Dedifferentiated amniotic fluid mesenchymal stem cell (primary cell): ENCODE measurements around the gene SLC23A2.
"Not testable (repeated sequence)": the region's sequence is repeated elsewhere in the genome, so short reads cannot be mapped to it uniquely, and the experiment has no call there.

Source experiments
- DNase-seq: peaks from one replicate; pipeline ENCODE4 v3.0.0-alpha.2; 2016; ENCODE audit errors: extremely low spot score

SLC23A2 gene

GRCh38 chr20:4902788-4903187, 98.5 kb downstream of the SLC23A2 start:
- DNase-seq, result no peak

- DNase-seq, result no peak
Observed at GRCh38 chr20:4901031-4901818, 100.1 kb downstream of the SLC23A2 start.

DNA sequence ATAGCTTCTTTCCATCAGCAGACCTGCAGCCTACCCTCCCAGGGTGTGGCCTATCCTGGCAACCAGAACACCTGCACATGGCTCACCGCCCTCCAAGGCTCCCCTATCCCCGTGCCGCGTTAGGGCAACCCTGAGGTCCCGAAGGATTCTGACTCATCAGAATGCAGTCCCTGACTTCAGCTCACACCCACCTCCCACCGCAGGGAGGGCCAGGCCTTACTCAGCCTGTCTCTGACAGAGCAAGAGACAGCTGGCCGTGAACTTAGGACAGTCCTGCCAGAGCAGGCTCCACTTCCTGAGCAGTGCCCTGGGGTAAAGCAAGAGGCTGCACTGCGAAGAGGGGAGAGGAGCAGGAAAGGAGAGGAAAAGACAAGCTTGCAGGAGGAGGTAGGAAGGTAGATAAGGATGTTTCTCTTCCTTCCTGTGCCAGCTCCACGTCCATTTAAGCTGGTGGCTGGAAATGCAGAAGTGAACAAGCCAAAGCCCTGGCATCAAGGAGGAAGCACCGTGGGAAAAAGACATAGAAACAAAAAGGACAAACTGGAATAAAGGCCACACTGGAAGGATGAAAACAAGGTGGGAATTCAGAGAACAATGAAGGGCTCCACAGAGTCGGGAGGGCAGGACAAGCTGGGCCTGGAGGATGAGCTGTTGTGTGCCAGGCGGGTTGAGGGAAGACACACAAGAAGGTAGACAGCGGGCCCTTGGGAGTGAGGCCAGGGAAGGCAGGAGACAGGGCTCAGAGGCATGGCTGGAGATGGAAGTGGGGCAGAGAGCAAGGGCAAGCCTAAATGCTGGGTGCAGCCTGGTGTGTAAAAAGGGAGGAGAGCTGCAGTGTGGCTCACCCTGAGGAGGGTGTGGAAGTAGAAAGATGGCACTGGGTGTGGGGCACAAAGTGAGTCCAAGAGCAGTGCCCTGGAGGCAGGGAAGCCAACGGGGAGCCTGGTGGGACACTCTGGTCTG, 102.7 kb downstream of the SLC23A2 start:
- DNase-seq, result no peak

DNA sequence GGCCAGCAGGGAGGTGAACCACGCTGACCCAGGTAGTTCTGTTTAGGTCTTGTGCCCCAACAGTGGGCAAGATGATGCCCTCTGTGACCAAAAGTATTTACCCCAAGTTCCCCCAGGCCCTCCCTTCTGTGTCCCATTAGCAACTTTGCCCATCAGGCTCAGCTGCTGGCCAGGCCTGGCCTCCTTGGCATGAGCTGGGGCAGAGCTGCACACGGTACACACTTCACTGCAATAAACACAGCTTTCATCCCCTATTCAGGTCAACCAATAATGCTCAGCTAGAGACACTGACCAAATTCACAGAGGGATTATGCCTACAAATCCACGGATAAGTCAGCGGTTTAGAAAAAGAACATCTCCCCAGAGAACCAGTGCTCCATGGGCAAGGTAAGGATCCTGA, 103.7 kb downstream of the SLC23A2 start:
- no peak for DNase-seq

DNA sequence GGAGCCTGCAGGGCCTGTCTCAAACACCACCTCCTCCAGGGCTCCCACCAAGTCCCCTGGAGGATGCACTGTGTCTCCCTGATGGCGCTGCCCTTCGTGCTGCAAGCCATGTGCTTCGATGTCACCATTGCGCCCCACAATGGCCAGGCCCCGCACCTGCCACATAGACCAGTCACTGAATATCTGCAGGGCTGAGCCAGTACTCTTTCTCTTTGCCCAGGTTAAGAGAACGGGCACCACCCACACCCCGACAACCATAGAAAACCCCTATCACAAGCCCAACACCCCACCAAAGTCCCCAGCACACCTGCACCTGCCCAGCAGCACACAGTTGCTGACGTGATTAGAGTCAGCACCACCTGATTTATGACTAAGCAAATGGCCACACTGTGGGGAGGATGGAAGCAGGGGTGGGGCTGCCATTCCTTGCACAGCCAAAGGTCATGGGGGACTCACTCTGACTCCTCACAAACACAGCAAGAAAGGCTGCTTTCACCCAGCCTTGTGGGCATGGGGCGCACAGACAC, 104.3 kb downstream of the SLC23A2 start:
- no peak for DNase-seq

- no peak for DNase-seq
Observed at GRCh38 chr20:4896119-4896702, 105.1 kb downstream of the SLC23A2 start.

GRCh38 chr20:4894981-4895381, 106.3 kb downstream of the SLC23A2 start:
- no peak for DNase-seq

DNA sequence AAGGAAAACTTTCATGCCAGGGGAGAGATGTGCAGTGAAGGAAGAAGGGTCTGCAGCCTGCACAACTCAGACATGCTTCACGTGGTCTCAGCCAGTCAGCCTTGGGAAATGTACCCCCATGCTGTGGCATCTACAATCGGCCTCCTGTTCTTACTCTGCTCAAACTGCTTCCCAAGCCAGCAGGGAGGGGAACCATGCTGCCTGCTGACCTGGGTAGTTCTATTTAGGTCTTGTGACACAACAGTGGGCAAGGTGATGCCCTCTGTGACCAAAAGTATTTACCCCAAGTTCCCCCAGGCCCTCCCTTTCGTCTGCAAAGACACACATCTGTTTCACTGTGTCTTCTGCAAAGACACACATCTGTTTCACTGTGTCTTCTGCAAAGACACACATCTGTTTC, 106.9 kb downstream of the SLC23A2 start:
- no peak for DNase-seq

GRCh38 chr20:4893709-4894108, 107.6 kb downstream of the SLC23A2 start:
- no peak for DNase-seq

- no peak for DNase-seq
Observed at GRCh38 chr20:4891997-4892396, 109.3 kb downstream of the SLC23A2 start.

- no peak for DNase-seq
Observed at GRCh38 chr20:4891190-4891763, 110.0 kb downstream of the SLC23A2 start.

DNA sequence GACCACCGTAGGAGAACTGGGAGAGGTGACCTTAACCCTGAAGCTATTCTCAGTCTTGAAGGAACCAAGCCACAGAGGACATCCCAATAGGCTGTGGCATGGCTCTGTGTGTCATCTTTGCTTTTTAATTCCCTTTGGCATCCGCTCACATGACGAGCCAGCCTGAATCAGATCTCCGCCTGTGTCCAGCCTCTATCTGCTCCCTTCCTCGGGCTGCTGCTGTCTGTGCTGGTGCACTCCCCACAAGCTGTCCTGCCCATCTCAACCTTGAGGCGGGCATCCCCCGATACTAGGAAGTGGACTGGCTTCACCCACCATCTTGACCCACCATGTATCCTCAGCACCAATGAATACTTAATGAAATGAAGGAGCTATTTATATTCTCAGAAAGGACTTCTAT, 111.9 kb downstream of the SLC23A2 start:
- no peak for DNase-seq

- no peak for DNase-seq
Observed at GRCh38 chr20:4887586-4887985, 113.7 kb downstream of the SLC23A2 start.

DNA sequence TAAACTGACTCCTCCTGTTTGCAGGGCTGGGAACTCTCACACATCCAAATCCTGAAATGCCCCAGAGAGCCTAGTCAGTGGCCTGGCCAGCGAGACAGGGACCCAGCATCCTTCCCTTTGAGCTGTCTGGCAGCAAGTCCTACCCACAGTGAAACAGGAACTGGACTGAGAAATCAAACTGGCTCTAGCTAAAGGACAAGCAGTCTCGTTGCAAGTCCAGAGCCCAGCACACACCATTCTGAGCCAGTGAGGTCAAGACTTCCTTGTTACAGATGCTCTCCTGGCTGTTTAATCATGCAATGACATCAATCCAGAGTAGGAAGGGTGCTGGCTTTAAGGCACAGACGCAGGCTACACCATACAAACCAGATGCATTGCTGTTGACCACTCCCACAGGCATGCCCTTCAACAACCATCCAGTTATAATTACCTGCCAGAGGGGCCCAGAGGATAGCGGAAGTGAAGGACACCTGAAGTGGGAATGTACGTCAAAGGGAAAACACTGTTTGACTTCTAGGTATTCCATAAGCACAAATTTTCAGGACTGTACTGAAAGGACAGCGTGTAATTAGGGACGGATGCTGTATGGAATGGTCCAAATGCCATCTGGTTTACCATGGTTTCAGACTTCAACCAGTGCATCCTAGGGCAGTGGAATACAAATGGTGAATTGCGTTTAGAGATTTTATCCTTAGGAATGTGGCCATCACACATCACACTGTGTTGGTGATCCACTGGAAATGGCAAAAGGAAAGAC, 114.4 kb downstream of the SLC23A2 start:
- DNase-seq, result no peak

- no peak for DNase-seq
Observed at GRCh38 chr20:4885877-4886276, 115.4 kb downstream of the SLC23A2 start.

DNA sequence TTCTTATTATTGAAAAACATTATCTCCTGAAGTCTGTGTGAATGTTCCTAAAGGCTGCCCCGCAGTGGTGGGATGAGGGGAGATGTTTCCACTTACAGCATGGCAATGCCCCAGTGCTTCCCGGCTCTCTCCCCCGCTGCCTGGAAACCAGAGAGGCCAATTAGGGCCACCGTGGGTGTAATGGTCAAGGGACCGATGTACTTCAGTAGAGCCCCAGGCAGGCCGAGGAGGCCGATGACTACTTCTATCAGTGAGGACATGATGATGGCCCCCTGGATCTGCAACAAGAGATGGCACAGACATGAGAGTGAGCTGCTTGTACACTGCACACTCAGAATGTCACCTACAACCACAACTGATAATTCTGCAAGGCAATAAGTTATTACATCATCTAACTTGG, 117.8 kb downstream of the SLC23A2 start:
- no peak for DNase-seq

GRCh38 chr20:4883051-4883450, 118.3 kb downstream of the SLC23A2 start:
- no peak for DNase-seq

GRCh38 chr20:4881006-4881730, 120.1 kb downstream of the SLC23A2 start:
- no peak for DNase-seq

DNA sequence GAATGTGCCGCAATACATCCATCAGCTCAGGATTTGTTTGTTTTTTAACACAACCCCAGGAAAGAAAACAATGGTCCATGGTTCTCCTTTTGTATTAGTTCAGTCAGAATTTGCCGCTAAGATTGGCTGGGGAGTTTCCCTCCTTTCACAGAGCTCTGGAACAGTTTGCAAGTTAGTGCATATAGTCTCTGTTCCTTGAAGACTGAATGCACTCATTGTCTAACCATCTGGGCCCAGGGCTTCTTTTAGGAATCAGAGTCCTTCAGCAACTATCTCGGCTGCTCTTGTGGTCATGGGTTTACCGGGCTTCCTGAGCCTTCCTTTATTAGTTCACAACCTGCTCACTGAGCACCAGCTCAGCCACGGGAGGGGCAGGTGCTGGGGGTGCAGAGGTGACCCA, 121.3 kb downstream of the SLC23A2 start:
- DNase-seq, result no peak

DNA sequence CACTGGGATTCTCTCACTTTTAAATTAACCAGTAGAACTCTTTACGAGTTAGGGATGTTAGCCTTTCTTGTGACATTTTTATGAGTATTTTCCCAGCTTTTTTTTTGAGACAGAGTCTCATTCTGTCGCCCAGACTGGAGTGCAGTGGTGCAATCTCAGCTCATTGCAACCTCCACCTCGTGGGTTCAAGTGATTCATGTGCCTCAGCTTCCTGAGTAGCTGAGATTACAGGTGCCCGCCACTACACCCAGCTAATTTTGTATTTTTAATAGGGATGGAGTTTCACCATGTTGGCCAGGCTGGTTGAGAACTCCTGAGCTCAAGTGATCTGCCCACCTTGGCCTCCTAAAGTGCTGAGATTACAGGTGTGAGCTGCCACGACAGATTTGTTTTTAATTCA, 123.2 kb downstream of the SLC23A2 start:
- not testable (repeated sequence) for DNase-seq
